ENCODE results near the gene CACNG8.

DNA sequence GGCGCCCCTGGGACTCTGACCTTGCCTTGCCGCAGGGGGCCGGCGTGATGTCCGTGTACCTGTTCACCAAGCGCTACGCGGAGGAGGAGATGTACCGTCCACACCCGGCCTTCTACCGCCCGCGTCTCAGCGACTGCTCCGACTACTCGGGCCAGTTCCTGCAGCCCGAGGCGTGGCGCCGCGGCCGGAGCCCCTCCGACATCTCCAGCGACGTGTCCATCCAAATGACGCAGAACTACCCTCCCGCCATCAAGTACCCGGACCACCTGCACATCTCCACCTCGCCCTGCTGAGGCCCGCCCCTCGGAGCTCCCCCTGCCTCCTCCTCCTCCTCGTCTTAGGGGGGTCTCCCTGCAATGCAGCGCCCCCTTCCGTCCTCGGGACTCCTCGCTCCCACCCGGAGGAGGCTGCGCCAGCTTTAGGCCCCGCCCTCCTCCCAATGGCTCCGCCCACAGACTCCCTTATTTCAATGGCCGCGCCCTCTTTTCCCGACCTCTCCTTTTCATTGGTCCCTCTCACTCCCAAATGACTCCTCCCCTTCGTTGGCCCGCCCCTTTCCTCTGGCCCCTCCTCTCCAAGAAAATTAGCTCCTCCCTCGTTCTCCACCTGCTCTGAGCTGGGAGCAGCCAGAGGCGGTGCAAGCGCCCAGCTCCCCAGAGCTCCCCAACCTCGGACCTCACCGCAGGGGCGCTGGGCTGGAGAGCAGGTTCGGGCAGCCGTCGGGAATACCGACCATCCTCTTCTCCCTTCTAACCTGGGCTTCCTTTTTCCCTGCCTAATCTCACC lies 20.5 kb upstream of the CACNG8 start:
- TF ChIP-seq, protein P1, sequence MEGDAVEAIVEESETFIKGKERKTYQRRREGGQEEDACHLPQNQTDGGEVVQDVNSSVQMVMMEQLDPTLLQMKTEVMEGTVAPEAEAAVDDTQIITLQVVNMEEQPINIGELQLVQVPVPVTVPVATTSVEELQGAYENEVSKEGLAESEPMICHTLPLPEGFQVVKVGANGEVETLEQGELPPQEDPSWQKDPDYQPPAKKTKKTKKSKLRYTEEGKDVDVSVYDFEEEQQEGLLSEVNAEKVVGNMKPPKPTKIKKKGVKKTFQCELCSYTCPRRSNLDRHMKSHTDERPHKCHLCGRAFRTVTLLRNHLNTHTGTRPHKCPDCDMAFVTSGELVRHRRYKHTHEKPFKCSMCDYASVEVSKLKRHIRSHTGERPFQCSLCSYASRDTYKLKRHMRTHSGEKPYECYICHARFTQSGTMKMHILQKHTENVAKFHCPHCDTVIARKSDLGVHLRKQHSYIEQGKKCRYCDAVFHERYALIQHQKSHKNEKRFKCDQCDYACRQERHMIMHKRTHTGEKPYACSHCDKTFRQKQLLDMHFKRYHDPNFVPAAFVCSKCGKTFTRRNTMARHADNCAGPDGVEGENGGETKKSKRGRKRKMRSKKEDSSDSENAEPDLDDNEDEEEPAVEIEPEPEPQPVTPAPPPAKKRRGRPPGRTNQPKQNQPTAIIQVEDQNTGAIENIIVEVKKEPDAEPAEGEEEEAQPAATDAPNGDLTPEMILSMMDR (IDR thresholded peaks at IDR 0.05; ENCODE audit: low read length): no peak
- TF ChIP-seq EZH2 (IDR thresholded peaks at IDR 0.05; ENCODE audit: borderline replicate concordance, low read length): no peak

Data from OCI-LY1 (cell line).